ENCODE results near the gene SHANK2. TPM values are rescaled to one million over a fixed set of nuclear protein-coding genes. Genes with fewer than 3 reads are reported as not detected.

The SHANK2 gene
- total and polyA plus RNA-seq, 2 of the 4 experiments (the other 2 are of a cell fraction): 1.6 to 2.2 TPM

GRCh38 chr11:71202966-71203365 is 49.4 kb downstream of the SHANK2 start:
- Histone ChIP-seq H3K4ac (ENCODE audit: low read depth, low read length) (no peak overlapping the region), H2BK20ac (ENCODE audit: low read depth, low read length) (no peak overlapping the region), H3K36me3 (ENCODE audit: control insufficient read depth, insufficient read depth, low read length) (peaks cover 5% of the 10 kb centered on the region; the same call in 1 of the 2 replicates), H4K20me1 (ENCODE audit: insufficient read depth, low read length) (no peaks in the 10 kb centered on the region; the same call in 1 of the 2 replicates), H3K4me1 (ENCODE audit: control insufficient read depth, insufficient read depth, low read length) (peaks cover 10% of the 10 kb centered on the region), H2BK5ac (ENCODE audit: low read depth, low read length, poor library complexity, severe bottlenecking) (no peak overlapping the region), H2AFZ (replicated peaks; ENCODE audit: low read length, poor library complexity) (no peak overlapping the region), H2BK120ac (ENCODE audit: low read depth, low read length) (no peak overlapping the region), H4K5ac (ENCODE audit: low read depth, low read length) (no peak overlapping the region), H2AK5ac (ENCODE audit: low read depth, low read length) (no peak overlapping the region), H2BK15ac (ENCODE audit: low read depth, low read length) (no peak overlapping the region), H3K18ac (ENCODE audit: low read depth, low read length) (no peak overlapping the region), H3K14ac (replicated peaks; ENCODE audit: low read depth, low read length) (no peak overlapping the region), H3K23ac (ENCODE audit: low read depth, low read length) (no peak overlapping the region), H4K91ac (ENCODE audit: insufficient read depth, low read depth, low read length) (no peak overlapping the region), H3K27me3 (ENCODE audit: control insufficient read depth, insufficient read depth, low read length) (no peaks in the 10 kb centered on the region), H4K8ac (ENCODE audit: low read depth in 2 of 2, low read length in 2 of 2) (no peak overlapping the region), H3K9me1 (ENCODE audit: insufficient read depth, low read length) (no peaks in the 10 kb centered on the region), H3K9ac (ENCODE audit: low read depth, low read length) (no peak overlapping the region), H3K4me3 (ENCODE audit: insufficient read depth, low read depth, low read length) (no peak overlapping the region), H3K56ac (ENCODE audit: extremely low read depth, insufficient read depth, low read length) (no peak overlapping the region), H2AK9ac (replicated peaks; ENCODE audit: low read depth, low read length, poor library complexity) (no peak overlapping the region), H3K4me2 (ENCODE audit: low read depth, low read length) (no peak overlapping the region), H3K27ac (ENCODE audit: insufficient read depth, low read length) (no peak overlapping the region), H3K9me3 (ENCODE audit: control insufficient read depth, insufficient read depth, low read length) (no peaks in the 10 kb centered on the region), H3K79me1 (ENCODE audit: low read depth in 1 of 2, low read length in 2 of 2) (no peaks in the 10 kb centered on the region; a peak in 2 of 4 replicates)
- ATAC-seq (ENCODE audit: low read depth) (no peak), DNase-seq (no peak)
- in situ Hi-C loops (cut with MboI; ENCODE audit: low sequenced_read_pairs) (no loop called here), intact Hi-C loops (cut with micrococcal nuclease) (no loop called here), dilution Hi-C loops (cut with HindIII; ENCODE audit: low sequenced_read_pairs, unreplicated experiment) (no loop called here)
- BruUV-seq (replicated peaks): no TSS peak
- POLR2A ChIA-PET (ENCODE audit: unreplicated experiment): no interaction called here
- TF ChIP-seq CHD1 (IDR thresholded peaks at IDR 0.05; ENCODE audit: low read depth, low read length) (no peak), MAFK (IDR thresholded peaks at IDR 0.05; ENCODE audit: low read depth, low read length) (no peak), USF2 (IDR thresholded peaks at IDR 0.05; ENCODE audit: low read depth, low read length) (no peak), MAZ (IDR thresholded peaks at IDR 0.05; ENCODE audit: borderline replicate concordance, low read depth, low read length) (no peak), CEBPB (IDR thresholded peaks at IDR 0.05; ENCODE audit: low read depth, low read length) (no peak), MXI1 (IDR thresholded peaks at IDR 0.05; ENCODE audit: borderline replicate concordance, low read depth, low read length) (no peak)
- TF ChIP-seq, protein P1, sequence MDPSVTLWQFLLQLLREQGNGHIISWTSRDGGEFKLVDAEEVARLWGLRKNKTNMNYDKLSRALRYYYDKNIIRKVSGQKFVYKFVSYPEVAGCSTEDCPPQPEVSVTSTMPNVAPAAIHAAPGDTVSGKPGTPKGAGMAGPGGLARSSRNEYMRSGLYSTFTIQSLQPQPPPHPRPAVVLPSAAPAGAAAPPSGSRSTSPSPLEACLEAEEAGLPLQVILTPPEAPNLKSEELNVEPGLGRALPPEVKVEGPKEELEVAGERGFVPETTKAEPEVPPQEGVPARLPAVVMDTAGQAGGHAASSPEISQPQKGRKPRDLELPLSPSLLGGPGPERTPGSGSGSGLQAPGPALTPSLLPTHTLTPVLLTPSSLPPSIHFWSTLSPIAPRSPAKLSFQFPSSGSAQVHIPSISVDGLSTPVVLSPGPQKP (IDR thresholded peaks at IDR 0.05; ENCODE audit: borderline replicate concordance, low read depth, low read length): no peak
- CTCF ChIA-PET: no interaction called here
- 100% methylated on average over 2 of the region's 4 CpGs; no CpG with 5 or more reads in 1 of the 2 experiments for WGBS, 2 experiments (ENCODE audit: extremely low coverage in 2 of 2, insufficient read length in 1 of 2)
